NCI-H446 treated with DMSO at 0.1 percent for 48 hours (cell line): ENCODE measurements around the gene CFAP97D1.
"Not testable (repeated sequence)": the region's sequence is repeated elsewhere in the genome, so short reads cannot be mapped to it uniquely, and the experiment has no call there.

ENCODE experiments used
- DNase-seq: peaks from one replicate; lab custom pipeline; 2025; lab: John Stamatoyannopoulos, UW

Gene CFAP97D1

DNA sequence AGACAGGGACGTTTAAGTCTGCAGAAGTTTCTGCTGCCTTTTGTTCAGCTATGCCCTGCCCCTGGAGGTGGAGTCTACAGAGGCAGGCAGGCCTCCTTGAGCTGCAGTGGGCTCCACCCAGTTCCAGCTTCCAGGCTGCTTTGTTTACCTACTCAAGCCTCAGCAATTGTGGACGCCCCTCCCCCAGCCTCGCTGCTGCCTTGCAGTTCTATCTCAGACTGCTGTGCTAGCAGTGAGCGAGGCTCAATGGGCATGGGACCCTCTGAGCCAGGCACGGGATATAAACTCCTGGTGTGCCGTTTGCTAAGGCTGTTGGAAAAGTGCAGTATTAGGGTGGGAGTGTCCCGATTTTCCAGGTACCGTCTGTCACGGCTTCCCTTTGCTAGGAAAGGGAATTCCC is 17.8 kb downstream of the CFAP97D1 start:
- DNase-seq, result not testable (repeated sequence)

DNA sequence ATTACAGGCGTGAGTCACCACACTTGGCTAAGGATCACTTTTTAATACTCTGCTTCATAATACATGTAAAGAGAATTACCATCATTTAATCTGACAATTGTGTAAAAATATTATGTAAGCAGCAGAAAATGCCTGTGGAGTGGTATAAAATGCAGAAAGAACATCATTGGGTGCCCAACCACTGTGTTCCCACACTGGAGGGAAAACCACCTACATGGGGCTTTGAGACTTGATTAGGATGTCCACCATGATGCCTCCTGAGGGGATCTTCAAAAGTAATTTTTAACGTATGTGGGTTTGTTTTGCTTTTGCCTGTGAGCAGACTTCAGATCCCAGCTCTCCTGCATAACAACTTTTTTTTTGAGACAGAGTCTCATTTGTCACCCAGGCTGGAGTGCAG is 18.8 kb downstream of the CFAP97D1 start:
- DNase-seq, result no peak

DNA sequence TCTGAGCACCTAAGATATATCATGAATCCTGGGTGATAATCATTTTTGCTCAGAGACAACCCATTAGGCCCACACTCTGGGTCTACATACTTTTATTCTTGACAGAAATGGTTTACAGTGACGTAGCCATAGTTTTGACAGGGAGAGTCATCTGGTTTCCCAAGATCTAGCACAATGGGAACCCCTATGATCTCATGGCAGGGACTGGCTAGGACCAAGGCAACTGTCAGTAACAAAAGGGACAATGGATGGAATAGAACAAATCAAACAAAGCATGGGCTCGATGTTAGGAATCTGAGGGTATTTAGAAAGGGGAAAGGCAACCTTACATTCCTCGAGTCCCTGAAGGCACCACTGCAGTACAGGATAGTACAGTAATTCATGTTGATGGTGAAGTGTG is 20.5 kb downstream of the CFAP97D1 start:
- no peak for DNase-seq

DNA sequence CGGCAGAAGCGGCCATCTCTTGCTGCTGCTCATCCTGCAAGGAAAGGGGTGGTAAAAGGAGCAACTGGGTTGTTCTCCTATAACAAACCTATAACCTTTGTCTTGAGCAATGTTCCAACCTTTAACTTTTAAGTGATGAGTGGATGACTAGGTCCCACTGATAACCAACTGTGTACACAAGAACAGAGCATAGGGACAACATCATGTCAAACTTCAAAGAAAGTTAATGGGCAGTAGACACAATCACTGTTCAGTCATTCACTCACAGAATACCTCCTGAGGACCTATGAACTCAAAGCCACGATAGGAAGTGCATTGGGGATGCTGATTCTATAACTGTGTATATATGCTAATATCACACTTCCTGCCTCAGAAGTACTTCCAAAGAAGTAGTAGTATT is 21.6 kb downstream of the CFAP97D1 start:
- DNase-seq, result no peak

DNA sequence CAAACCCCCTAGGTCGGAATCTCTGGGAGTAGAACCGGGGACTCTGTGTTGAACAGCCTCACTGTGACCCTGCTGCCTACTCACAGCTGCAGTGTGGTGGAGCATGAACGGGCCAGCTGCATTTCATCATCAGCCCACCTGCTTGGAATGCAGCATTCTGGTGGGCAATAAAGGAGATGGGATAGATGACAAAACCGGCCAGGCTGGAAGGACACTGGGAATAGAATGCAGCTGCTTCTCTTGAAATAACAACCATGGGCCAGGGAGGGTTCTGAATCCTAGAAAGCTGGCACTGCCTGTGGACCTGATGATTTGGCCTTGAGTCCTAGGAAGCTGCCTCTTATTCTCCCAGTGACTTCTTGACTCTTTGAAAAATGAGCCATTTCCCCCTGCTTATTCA is 23.5 kb downstream of the CFAP97D1 start:
- no peak for DNase-seq

DNA sequence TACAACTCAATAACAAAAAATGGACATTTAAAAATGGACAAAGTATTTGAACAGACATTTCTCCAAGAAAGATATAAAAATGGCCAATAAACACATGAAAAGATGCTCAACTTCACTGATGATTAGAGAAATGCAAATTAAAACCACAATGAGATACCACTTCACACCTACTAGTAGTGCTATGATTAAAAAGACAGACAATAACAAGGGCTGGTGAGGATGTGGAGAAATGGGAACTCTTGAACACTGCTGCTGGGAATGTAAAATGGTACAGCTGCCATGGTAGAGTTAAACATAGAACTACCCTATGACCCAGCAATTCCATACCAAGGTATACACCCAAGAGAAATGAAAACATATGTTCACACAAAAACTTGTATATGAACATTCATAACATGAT is 24.9 kb downstream of the CFAP97D1 start:
- DNase-seq, result no peak

DNA sequence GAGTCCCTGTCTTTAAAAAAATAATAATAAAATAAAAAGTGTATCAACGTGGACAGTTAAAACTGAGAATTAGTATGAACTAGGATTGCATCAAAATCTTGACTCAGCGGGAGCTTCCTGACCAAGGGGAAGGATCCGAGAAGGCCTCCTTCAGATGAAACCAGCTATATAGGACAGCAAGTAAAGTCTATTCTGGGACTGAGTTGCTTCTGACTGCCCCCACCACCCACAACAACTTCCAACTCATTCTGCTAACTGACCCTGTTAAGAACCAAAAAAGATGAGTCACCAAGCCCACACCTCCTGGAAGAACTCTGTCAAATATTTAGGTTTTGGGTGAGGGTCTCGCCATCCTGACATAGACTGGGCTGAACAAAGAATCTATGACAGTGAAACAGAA is 27.8 kb downstream of the CFAP97D1 start:
- DNase-seq, result no peak

DNA sequence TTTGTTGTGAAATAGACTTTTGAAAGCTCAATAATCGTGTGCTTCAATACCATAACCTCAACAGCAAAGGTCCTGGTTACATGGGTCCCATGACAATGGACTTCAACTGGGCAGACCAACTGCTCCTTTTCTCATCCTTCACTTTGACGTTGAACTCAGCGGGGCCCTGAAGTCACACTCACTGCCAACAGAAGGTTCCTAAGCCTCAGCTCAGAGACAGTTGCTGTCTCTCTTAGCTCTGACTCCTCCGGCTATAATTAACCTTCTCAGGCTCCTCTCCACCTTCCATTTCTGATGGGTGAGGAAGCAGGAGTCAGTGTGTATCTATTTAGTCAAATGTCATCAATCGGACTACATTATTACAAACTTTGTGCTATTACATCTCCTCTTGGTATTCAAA is 28.9 kb downstream of the CFAP97D1 start:
- DNase-seq, result no peak

DNA sequence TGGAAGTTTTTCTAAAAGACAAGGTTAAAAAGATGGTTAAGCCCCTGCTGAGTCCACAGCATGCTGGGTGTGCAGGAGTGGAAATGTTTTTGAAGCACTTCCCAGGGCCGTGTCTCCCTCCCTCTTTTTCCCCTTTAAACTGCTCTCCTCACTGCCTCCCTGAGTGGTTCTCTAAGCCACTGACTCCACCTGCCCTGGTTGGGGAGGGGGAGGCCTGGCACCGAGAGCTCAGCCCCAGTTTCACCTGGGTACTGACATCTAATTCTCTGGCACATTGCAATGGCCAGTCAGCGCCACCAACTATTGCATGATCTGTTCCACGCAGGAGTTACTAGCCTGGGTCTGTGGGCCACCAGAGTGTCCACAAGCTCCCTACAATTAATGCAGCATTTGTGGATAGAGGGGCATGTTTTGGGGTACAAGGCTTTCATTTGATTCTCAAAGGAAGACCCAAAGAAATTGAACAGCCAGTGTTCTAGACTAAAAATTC is 30.0 kb downstream of the CFAP97D1 start:
- no peak for DNase-seq

DNA sequence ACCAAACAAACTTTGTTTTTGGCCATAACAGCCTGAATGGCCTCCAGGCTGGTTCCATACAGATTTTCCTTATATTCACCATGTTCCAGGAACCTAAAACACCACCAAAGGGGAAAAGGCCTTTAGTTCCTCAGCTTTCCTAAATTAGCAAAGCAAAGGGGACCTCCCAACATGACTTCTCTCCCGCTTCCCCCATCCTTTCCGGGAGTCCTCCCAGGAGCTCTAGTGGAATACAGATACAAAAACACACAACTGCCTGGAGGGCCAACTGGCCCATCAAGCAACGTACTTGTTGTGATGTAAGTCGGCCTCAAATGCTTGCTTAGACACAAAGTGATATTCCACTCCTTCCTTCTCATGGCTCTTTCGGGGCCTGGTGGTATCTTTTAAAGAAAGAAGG is 30.6 kb downstream of the CFAP97D1 start:
- DNase-seq, result no peak

DNA sequence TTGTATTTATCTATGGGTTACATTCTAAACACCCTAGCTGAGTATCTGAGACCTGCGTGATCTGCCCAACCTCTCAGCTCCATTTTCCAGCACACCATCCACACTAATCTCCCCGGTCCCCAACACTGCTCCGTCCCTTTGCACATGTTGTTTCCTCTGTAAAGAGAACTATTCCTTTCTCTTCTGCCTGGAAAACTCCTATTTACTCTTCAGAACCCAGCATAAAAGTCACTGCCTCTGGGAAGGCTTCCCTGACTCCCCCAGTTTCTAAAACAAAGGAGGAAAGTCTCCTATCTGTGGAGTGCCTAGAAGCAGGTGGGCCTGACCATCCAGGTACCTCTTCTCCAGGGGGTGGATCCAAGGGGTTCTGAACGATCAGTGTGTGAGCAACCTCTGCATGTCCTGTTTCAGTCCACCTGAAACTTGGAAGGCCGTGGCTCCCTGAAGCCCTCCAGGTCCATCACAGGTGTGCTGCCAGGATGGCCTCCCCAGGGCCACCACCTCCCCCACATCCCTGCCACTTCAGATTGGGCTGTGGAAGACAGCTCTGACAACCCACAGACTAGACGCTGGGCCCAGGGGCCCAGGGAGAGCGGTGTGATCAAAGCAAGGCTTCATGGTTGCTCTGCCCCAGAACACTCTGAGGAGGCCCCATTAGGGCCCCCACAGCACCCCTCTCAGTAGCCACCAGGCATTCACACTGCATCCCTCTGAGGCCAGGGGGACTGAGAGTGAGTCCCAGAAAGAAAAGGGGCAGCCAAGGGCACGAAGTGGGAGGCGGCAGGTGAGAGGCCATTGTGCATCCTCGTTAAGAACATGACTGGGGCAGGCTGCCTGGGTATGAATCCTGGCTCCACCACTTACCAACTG is 32.4 kb downstream of the CFAP97D1 start:
- no peak for DNase-seq

DNA sequence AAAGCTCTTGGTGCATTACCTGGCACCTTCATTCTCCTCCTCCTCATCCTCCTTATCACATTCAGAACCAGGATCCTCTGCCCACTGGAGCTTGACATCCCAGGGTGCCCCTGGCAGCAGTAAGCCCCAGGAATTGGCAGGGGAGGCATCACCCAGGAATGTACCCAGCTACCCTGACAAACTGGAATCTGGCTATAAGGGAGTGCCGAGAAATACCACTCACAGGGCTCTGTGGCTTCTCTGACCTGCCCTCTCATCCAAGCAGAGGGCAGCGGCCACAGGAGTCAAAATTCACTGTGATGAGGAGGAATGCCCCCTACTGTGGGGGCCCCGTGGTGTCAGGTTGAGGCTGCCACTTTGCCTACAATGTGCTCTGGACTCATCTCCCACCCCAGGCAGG is 33.2 kb downstream of the CFAP97D1 start:
- DNase-seq, result no peak

DNA sequence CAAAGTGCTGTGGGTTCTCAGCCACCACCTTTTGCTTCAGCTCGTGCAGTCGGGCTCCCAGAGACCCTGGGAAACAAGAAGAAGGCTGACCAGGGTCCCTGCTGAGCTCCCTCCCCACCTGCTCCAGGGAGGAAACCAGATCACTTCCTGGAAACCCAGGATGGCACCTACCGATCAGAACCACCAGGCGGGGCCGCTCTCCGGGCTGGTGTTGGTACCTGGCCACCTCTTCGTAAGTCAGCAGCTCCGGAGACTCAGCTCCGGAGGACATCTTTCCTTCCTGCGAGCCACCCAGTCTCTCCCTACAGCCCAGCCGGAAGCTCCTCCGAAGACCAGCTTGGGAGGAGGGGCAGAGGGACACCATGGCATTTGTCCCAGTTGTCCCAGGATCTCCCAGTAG is 33.8 kb downstream of the CFAP97D1 start:
- DNase-seq, result no peak

DNA sequence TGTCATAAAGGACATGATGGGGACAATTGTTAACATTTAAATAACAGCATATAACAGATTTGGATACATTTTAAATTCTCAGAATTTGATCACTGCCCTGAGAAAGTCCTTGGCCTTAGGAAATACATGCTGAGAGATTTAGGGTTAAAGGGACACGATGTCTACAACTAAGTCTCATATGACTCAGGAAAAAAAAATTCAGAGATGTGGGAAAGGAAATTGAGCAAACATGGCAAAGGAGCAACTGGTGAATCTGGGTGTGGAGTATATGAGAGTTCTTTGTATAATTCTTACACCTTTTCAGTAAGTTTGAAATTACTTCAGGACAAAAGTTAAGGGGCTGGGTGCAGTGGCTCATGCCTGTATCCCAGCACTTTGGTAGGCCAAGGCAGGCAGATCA is 34.5 kb downstream of the CFAP97D1 start:
- DNase-seq, result no peak

DNA sequence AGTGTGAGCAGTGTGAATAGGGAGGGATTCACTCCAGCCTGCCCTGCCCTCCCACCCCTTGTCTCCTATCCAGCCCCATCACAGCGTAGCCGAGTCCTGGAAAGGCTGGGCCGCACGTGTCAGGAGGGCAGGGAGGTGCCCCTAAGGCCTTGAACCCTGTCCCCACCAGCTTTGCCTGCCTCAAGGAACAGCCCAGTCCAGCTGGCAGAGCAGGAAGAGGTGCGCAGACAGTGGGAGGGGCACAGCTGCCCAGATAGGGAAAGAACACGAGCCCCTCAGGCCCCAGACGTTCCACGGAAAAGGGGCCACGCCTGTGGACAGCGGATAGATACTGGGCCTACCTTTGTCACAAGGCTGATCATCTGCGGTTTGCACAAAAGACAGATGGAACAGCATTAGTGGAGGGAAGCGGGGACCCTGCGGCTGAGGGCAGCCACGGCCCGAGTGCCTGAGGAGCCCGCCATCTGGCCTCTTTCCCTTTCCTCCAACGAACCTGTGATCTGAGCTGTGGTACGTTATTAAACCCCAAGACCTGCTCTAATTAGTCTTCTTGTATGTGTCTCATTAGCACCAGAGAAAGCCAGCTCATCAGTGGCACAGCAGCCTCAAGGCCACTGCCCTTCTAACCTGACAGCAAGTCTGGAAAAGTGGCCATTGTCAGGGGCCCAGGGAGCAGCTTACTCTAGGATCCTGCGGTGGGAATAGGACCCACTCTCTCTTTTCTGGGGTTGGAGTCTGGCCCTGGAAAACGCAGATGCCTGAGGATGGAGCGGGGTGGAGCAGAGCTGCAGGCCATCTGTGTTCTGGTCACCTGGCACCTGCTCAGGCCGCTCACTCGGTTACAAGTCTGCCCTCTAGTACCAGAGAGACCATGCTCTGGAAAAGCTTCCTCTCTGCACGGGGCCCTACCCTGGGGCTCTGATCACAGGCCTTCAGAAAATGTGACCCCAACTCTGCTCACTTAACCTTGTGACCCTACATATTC is 36.4 kb downstream of the CFAP97D1 start:
- no peak for DNase-seq

DNA sequence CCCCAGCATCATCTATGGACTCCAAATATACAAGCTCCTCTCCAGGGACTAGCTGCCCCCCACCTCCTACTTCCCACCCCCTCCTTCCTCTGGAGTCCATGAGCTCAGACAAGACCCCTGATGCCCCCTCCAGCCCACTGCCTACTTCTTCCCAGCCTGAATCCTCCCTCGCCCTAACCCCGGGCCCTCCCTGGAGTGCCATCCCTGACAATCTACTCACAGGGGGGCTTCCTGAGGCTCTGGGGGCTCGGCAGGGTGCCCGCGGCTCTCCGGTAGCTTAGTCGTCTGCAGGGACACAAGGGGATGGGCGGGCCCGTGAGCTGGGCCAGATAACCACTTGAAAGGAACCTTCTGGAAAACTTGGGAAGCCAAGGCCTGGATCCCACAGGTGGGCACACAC is 37.6 kb downstream of the CFAP97D1 start:
- no peak for DNase-seq

DNA sequence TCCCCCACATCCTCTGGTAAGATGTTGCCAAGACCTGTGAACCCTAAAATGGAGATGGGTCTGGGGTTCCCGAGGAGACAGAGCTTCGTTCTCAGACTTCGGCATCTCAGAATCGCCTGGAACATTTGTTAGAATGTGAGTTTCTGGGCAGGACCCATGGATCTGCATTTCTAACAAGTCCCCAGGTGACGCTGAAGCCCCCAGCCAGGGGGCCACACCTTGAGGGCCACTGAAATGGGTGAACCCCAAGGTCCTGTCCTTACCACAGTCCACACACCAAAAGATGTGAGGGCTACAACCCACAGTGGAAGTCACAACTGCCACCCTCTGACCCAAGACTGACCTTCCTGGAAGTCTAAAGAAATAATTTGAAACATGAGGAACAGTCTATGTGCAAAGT is 38.7 kb downstream of the CFAP97D1 start:
- no peak for DNase-seq

DNA sequence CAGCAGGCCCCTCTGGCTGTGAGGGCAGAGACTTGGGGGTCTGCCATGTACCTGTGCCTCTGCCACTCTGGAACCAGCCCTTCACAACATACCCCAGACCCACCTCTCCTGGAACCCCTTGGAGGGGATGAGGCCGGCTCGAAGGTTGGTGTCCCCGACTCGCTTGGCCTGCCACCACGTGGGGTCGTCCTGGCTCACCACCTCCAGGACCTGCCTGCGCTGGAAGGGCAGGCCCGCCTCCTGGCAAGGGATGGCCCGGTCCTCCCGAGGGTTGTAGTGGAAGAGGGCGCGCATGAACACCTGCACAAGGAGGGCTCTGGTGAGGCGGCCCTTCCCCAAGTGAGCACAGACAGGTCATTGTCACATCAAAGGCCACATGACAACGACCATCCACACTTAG is 40.5 kb downstream of the CFAP97D1 start:
- no peak for DNase-seq

DNA sequence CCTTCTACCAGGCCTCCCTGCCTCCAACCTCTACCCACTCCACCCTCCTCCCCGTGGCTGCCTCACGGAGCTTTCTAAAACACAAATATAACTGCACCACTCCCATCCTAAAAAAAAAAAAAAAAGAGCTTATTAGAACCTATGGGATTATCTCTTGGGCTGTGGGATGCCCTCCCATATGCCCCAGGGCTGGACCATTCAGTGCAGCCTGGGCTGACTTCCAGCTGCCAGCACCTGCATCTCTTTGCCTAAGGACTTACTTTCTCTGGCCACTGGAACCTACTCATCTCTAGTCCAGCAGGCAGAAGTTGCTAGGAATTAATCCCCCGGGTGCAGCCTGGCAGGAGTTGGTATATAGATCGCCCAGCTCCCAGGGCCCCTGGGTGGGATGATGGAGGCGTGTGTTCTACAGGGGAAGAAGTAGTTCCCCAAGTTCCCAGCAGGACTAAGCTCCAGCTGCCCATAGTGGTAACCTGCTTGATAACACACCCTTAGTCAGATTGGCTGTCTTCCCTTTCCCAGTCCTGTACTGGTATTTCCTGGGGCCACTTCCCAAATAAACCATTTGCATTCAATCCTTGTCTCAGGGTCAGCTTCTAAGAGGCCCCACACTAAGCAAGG is 42.4 kb downstream of the CFAP97D1 start:
- no peak for DNase-seq

DNA sequence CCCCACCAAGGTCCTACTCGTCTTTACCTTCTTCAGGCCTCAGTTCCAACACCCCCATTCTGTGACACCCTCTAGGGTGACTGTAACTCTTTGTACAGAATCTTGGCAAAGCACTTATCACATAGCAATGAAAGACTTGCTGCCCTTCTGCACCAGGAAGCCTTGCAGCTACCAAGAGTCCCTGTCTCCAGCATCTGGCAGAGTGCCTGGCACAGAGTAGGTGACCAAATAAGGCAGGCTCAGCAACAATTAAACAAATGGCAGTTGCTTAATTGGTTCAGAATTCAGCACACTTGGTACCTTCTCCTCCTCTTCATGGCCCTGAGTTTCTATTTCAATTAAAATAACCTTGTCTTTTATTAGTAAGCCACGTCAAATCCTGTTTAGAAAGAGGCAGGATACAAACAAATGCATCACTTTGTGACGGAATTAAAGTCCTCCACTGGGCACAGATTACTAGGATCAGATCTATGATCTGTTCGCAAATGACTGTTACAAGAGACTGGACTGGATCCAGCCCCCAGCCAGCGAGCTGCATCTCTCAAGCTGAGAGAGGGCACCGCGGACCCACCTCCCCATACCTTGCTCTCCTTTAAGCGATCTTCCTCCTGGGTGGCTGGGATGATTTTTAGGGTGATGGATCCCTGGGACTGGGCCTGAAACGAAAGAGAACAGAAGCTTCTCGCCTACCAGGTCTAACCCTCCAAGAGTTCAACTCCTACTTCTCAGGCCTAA is 43.3 kb downstream of the CFAP97D1 start:
- DNase-seq, result no peak

DNA sequence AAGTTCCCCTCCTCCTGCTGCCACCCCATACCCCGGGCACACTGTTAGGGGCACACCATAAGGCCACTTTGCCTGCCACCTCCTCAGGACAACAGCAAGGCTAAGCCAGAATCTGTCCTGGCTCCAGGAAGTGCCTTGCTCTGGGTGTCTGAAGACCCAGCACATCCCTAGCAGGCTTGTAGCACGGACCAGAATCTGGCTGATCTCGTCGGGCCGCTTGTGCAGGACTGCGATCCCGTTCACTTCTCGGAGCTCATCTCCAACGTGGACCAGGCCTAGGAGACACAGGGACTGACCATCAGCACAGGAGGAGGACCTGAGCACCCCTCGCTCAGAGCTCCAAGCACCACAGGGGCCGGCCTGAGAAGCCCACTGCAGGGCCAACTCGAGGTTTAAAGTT is 45.3 kb downstream of the CFAP97D1 start:
- no peak for DNase-seq

DNA sequence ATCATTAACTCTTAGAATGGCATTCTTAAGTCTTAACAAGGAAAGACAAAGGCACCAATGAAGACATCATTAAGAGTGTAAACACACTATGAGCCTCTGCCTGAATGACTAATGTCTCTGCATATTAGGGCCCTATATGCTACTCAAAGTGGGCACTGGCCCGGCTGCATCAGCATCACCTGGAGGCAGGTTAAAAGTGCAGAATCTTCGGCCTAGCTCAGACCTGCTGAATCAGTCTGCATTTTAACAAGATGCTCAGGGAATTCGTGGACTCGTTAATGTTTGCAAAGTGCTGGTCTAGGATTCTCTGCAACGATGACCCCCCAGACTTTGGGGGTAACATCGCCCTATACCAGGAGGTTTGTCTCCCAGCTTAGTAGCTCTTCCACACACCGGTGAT is 46.0 kb downstream of the CFAP97D1 start:
- DNase-seq, result no peak
